HCT116 (cell line): ENCODE data around the gene CASQ1.

ENCODE experiments used
- CEBPB ChIP-seq: IDR thresholded peaks from 2 replicates; pipeline ENCODE4 v1.6.1; 2012; ENCODE audit warnings: low read depth
- ELF1 ChIP-seq: IDR thresholded peaks from 2 replicates; pipeline ENCODE4 v1.6.1; 2012; ENCODE audit warnings: low read depth, borderline replicate concordance
- EZH2 ChIP-seq: fragments of 200-600 bp; sonication (generic); IDR thresholded peaks from 2 replicates; pipeline ENCODE4 v1.6.1; 2017; ENCODE audit warnings: antibody characterized with exemption, mixed run types
- JUND ChIP-seq: IDR thresholded peaks from 2 replicates; pipeline ENCODE4 v1.6.1; 2012
- POLR2A ChIP-seq: IDR thresholded peaks from 2 replicates; pipeline ENCODE4 v1.7.0; 2011; ENCODE audit warnings: borderline replicate concordance; ENCODE audit not compliant: insufficient read depth, insufficient read length; ENCODE audit errors: extremely low read depth
- POLR2AphosphoS5 ChIP-seq: IDR thresholded peaks from 2 replicates; pipeline ENCODE4 v1.6.1; 2011; ENCODE audit warnings: mild to moderate bottlenecking, low read depth, low read length, moderate library complexity
- SRF ChIP-seq: IDR thresholded peaks from 2 replicates; pipeline ENCODE4 v1.6.1; 2012; ENCODE audit warnings: low read depth
- YY1 ChIP-seq: IDR thresholded peaks from 2 replicates; pipeline ENCODE4 v1.6.1; 2011; ENCODE audit warnings: low read length, low read depth, moderate library complexity, mild to moderate bottlenecking; ENCODE audit not compliant: insufficient replicate concordance; ENCODE audit errors: extremely low read depth
- ZNF274 ChIP-seq: fragments of 200-500 bp; sonication (Bioruptor generic); IDR thresholded peaks from 2 replicates; pipeline ENCODE4 v1.6.1; 2014; ENCODE audit warnings: mild to moderate bottlenecking, low read depth, low read length, inconsistent platforms
- TF ChIP-seq, protein P1 (sequence below), 3 experiments: fragments of 200-600 bp in 1 of 3; sonication (generic) in 1 of 3; IDR thresholded peaks in 2 of 3; conservative IDR thresholded peaks in 1 of 3; 2 replicates each; pipeline ENCODE4 v1.5.1; 2012 to 2017; ENCODE audit warnings: low read depth in 2 of 3, low read length in 2 of 3, antibody characterized with exemption in 1 of 3, borderline replicate concordance in 1 of 3, control low read depth in 1 of 3, mild to moderate bottlenecking in 1 of 3, mixed read lengths in 1 of 3, mixed run types in 1 of 3, moderate library complexity in 1 of 3; ENCODE audit not compliant: insufficient read depth in 1 of 3
- TF ChIP-seq, protein P2 (sequence below): IDR thresholded peaks from 2 replicates; pipeline ENCODE4 v1.6.1; 2012
- TF ChIP-seq, protein P3 (sequence below): IDR thresholded peaks from 2 replicates; pipeline ENCODE4 v1.6.1; 2012; ENCODE audit warnings: low read depth

DNA sequence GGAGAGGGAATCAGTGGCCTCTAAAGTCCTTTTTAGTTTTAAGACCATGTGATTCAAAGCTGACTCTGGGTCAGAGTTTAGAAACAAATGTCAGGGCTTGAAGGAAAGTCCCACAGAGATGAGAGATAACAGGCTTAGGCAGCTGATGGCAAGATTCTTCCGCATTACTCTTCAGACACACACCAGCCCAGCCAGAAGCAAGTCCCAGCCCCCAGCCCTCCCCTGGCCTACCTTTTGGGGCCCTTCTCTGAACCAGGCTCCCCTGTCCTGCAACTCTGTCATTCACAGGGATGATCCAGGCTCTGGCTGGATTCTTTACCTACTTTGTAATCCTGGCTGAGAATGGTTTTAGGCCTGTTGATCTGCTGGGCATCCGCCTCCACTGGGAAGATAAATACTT, 13.1 kb upstream of the CASQ1 start:
- TF ChIP-seq EZH2 = no peak
- TF ChIP-seq, protein P1, sequence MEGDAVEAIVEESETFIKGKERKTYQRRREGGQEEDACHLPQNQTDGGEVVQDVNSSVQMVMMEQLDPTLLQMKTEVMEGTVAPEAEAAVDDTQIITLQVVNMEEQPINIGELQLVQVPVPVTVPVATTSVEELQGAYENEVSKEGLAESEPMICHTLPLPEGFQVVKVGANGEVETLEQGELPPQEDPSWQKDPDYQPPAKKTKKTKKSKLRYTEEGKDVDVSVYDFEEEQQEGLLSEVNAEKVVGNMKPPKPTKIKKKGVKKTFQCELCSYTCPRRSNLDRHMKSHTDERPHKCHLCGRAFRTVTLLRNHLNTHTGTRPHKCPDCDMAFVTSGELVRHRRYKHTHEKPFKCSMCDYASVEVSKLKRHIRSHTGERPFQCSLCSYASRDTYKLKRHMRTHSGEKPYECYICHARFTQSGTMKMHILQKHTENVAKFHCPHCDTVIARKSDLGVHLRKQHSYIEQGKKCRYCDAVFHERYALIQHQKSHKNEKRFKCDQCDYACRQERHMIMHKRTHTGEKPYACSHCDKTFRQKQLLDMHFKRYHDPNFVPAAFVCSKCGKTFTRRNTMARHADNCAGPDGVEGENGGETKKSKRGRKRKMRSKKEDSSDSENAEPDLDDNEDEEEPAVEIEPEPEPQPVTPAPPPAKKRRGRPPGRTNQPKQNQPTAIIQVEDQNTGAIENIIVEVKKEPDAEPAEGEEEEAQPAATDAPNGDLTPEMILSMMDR (IDR thresholded peaks at IDR 0.05 in 2 of 3, conservative IDR thresholded peaks at IDR 0.05 in 1 of 3; ENCODE audit: borderline replicate concordance in 1 of 3, insufficient read depth in 1 of 3, low read depth in 2 of 3, low read length in 2 of 3) = no peak
- TF ChIP-seq ELF1 = no peak
- no peak for TF ChIP-seq YY1
- no peak for TF ChIP-seq SRF
- no peak for TF ChIP-seq POLR2A
- no peak for TF ChIP-seq POLR2AphosphoS5
- no peak for TF ChIP-seq JUND
- TF ChIP-seq ZNF274 = no peak
- TF ChIP-seq, protein P2, sequence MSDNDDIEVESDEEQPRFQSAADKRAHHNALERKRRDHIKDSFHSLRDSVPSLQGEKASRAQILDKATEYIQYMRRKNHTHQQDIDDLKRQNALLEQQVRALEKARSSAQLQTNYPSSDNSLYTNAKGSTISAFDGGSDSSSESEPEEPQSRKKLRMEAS = no peak
- no peak for TF ChIP-seq CEBPB
- TF ChIP-seq, protein P3, sequence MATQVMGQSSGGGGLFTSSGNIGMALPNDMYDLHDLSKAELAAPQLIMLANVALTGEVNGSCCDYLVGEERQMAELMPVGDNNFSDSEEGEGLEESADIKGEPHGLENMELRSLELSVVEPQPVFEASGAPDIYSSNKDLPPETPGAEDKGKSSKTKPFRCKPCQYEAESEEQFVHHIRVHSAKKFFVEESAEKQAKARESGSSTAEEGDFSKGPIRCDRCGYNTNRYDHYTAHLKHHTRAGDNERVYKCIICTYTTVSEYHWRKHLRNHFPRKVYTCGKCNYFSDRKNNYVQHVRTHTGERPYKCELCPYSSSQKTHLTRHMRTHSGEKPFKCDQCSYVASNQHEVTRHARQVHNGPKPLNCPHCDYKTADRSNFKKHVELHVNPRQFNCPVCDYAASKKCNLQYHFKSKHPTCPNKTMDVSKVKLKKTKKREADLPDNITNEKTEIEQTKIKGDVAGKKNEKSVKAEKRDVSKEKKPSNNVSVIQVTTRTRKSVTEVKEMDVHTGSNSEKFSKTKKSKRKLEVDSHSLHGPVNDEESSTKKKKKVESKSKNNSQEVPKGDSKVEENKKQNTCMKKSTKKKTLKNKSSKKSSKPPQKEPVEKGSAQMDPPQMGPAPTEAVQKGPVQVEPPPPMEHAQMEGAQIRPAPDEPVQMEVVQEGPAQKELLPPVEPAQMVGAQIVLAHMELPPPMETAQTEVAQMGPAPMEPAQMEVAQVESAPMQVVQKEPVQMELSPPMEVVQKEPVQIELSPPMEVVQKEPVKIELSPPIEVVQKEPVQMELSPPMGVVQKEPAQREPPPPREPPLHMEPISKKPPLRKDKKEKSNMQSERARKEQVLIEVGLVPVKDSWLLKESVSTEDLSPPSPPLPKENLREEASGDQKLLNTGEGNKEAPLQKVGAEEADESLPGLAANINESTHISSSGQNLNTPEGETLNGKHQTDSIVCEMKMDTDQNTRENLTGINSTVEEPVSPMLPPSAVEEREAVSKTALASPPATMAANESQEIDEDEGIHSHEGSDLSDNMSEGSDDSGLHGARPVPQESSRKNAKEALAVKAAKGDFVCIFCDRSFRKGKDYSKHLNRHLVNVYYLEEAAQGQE = no peak
